ENCODE data around the gene EIF1.
"Not testable (repeated sequence)": the region's sequence is repeated elsewhere in the genome, so short reads cannot be mapped to it uniquely, and the experiment has no call there.

Gene EIF1

DNA sequence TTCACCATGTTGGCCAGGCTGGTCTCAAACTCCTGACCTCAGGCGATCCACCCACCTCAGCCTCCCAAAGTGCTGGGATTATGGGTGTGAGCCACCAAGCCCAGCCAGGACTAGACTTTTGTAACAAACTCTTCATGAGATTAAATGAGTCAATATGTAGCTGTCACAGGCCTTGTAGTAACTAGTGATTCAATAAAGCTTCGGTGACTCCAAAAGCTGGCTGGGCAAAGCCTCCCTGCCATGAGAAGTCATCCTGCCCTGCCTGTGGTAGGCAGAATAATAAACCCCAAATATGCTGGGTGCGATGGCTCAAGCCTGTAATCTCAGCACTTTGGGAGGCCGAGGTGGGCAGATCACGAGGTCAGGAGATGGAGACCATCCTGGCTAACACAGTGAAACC lies 48.1 kb upstream of the EIF1 start:
- 93% methylated on average over 4 of the region's 5 CpGs for WGBS

GRCh38 chr17:41642252-41643156 lies 46.2 kb upstream of the EIF1 start:
- H3K18ac ChIP-seq (ENCODE audit: low read depth in 1 of 2, low read length in 2 of 2), result no peak overlapping the region
- no peak overlapping the region for H3K4ac ChIP-seq (ENCODE audit: low read depth in 1 of 2, low read length in 2 of 2)
- H4K91ac ChIP-seq (ENCODE audit: low read length), result no peak overlapping the region
- no peak overlapping the region for H2BK5ac ChIP-seq (ENCODE audit: low read depth, low read length, poor library complexity, severe bottlenecking)
- H2BK12ac ChIP-seq (ENCODE audit: low read length in 2 of 2), result no peak overlapping the region
- H2AFZ ChIP-seq (ENCODE audit: low read depth, low read length), result no peak overlapping the region
- no peaks in the 10 kb centered on the region for H3K79me1 ChIP-seq (replicated peaks; ENCODE audit: low read length, poor library complexity, severe bottlenecking)
- no peak overlapping the region for H3K4me2 ChIP-seq (ENCODE audit: low read length, poor library complexity, severe bottlenecking)
- H3K27ac ChIP-seq (ENCODE audit: low read length, poor library complexity, severe bottlenecking), result no peak overlapping the region
- H3K14ac ChIP-seq (ENCODE audit: low read length in 2 of 2), result no peak overlapping the region
- 89% methylated on average over 13 of the region's 13 CpGs for WGBS
- no peak overlapping the region for H3K9ac ChIP-seq (ENCODE audit: low read length)
- H3K4me3 ChIP-seq (ENCODE audit: insufficient read depth in 1 of 2, low read depth in 1 of 2, low read length in 2 of 2), result no peak overlapping the region
- H2BK120ac ChIP-seq (ENCODE audit: low read depth, low read length), result no peak overlapping the region
- no peak overlapping the region for H2BK15ac ChIP-seq (ENCODE audit: low read depth, poor library complexity, severe bottlenecking)
- H3K4me1 ChIP-seq (ENCODE audit: control insufficient read depth, insufficient read depth, low read depth, low read length), result peaks cover 5% of the 10 kb centered on the region
- H3K36me3 ChIP-seq (ENCODE audit: control insufficient read depth in 1 of 2, insufficient read depth in 2 of 2, low read depth in 1 of 2, low read length in 2 of 2), result no peaks in the 10 kb centered on the region
- H2AK5ac ChIP-seq (ENCODE audit: low read length, severe bottlenecking), result no peak overlapping the region
- H4K8ac ChIP-seq (ENCODE audit: low read length), result no peak overlapping the region
- no peaks in the 10 kb centered on the region for H3K9me3 ChIP-seq (ENCODE audit: control insufficient read depth, low read length)
- DNase-seq, result no peak
- no peak overlapping the region for H3K23ac ChIP-seq (ENCODE audit: low read length in 2 of 2)
- no peaks in the 10 kb centered on the region for H3K27me3 ChIP-seq (ENCODE audit: control insufficient read depth in 1 of 2, insufficient read depth in 1 of 2, low read length in 2 of 2)

More for the DNA sequence above, 48.1 kb upstream of the EIF1 start:
- H3K27me3 ChIP-seq (ENCODE audit: control insufficient read depth in 1 of 2, insufficient read depth in 1 of 2, low read length in 2 of 2); H2BK12ac ChIP-seq (ENCODE audit: low read length in 2 of 2); H3K27ac ChIP-seq (ENCODE audit: low read length, poor library complexity, severe bottlenecking); H3K9ac ChIP-seq (ENCODE audit: low read length); H2BK120ac ChIP-seq (ENCODE audit: low read depth, low read length); H3K9me3 ChIP-seq (ENCODE audit: control insufficient read depth, low read length); H2BK5ac ChIP-seq (ENCODE audit: low read depth, low read length, poor library complexity, severe bottlenecking); H3K4me2 ChIP-seq (ENCODE audit: low read length, poor library complexity, severe bottlenecking); H2AK5ac ChIP-seq (ENCODE audit: low read length, severe bottlenecking); H3K14ac ChIP-seq (ENCODE audit: low read length in 2 of 2); H3K4ac ChIP-seq (ENCODE audit: low read depth in 1 of 2, low read length in 2 of 2); H3K18ac ChIP-seq (ENCODE audit: low read depth in 1 of 2, low read length in 2 of 2); DNase-seq; H2BK15ac ChIP-seq (ENCODE audit: low read depth, poor library complexity, severe bottlenecking); H3K4me1 ChIP-seq (ENCODE audit: control insufficient read depth, insufficient read depth, low read depth, low read length); H4K8ac ChIP-seq (ENCODE audit: low read length); H3K23ac ChIP-seq (ENCODE audit: low read length in 2 of 2); H3K36me3 ChIP-seq (ENCODE audit: control insufficient read depth in 1 of 2, insufficient read depth in 2 of 2, low read depth in 1 of 2, low read length in 2 of 2); H2AFZ ChIP-seq (ENCODE audit: low read depth, low read length); H3K79me1 ChIP-seq (replicated peaks; ENCODE audit: low read length, poor library complexity, severe bottlenecking); H3K4me3 ChIP-seq (ENCODE audit: insufficient read depth in 1 of 2, low read depth in 1 of 2, low read length in 2 of 2); H4K91ac ChIP-seq (ENCODE audit: low read length): not testable (repeated sequence)

DNA sequence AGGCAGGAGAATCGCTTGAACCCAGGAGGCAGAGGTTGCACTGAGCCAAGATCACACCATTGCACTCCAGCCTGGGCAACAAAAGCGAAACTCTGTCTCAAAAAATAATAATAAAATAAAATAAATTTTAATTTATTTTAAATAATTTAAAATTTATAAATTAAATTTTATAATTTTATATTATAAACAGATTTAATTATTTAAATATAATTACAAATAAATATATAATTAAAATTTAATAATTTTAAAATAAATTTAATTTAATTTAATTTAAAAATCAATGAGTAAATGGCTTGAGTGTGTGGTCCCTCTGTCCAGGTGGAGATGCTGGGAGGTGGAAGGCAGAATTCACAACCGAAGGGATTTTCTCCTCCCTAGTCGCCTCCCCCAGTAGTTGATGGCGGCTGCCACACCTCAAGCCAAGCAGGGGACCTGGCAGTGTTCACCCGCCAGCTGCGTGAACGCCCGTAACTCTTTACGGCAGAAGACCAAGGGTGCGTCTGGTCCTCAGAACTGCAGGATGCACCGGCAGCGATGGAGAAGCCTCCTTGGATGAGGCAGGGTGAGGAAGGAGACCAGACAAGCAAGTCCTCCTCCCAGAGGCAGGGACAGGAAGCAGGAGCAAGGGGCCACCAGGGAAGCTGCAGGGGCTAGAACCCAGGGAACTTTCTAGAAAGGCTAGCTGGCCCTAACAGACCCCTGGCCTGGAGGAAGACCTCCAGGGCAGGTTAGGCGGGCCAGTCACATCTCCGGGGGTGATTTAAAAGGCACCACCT lies 41.5 kb upstream of the EIF1 start:
- no peak overlapping the region for H2BK5ac ChIP-seq (ENCODE audit: low read depth, low read length, poor library complexity, severe bottlenecking)
- DNase-seq, result no peak
- H3K4me3 ChIP-seq (ENCODE audit: insufficient read depth in 1 of 2, low read depth in 1 of 2, low read length in 2 of 2), result no peak overlapping the region
- H4K91ac ChIP-seq (ENCODE audit: low read length), result peak overlapping the region; percentile 93
- peak overlapping the region; percentile 16 for H2AK5ac ChIP-seq (ENCODE audit: low read length, severe bottlenecking)
- peaks cover 0 to 5% of the 10 kb centered on the region in 2 experiments for H3K27me3 ChIP-seq (ENCODE audit: control insufficient read depth in 1 of 2, insufficient read depth in 1 of 2, low read length in 2 of 2)
- no peak overlapping the region for H3K4ac ChIP-seq (ENCODE audit: low read depth in 1 of 2, low read length in 2 of 2)
- peak overlapping the region; percentile 21 for H2AFZ ChIP-seq (ENCODE audit: low read depth, low read length)
- peaks cover 20% of the 10 kb centered on the region for H3K4me1 ChIP-seq (ENCODE audit: control insufficient read depth, insufficient read depth, low read depth, low read length)
- H4K8ac ChIP-seq (ENCODE audit: low read length), result peak overlapping the region; percentile 91
- peak overlapping the region; percentile 70 to 74 for H3K18ac ChIP-seq (ENCODE audit: low read depth in 1 of 2, low read length in 2 of 2)
- no peak overlapping the region for H3K4me2 ChIP-seq (ENCODE audit: low read length, poor library complexity, severe bottlenecking)
- H3K14ac ChIP-seq (ENCODE audit: low read length in 2 of 2), result peak overlapping the region in 1 of 2 experiments; percentile 5
- WGBS, result 82% methylated on average over 14 of the region's 15 CpGs
- no peak overlapping the region for H3K27ac ChIP-seq (ENCODE audit: low read length, poor library complexity, severe bottlenecking)
- H3K23ac ChIP-seq (ENCODE audit: low read length in 2 of 2), result no peak overlapping the region
- H2BK12ac ChIP-seq (ENCODE audit: low read length in 2 of 2), result peak overlapping the region; percentile 37 to 59
- H3K9me3 ChIP-seq (ENCODE audit: control insufficient read depth, low read length), result no peaks in the 10 kb centered on the region
- H3K79me1 ChIP-seq (replicated peaks; ENCODE audit: low read length, poor library complexity, severe bottlenecking), result no peaks in the 10 kb centered on the region
- H3K9ac ChIP-seq (ENCODE audit: low read length), result no peak overlapping the region
- peak overlapping the region; percentile 93 for H2BK15ac ChIP-seq (ENCODE audit: low read depth, poor library complexity, severe bottlenecking)
- no peak overlapping the region for H2BK120ac ChIP-seq (ENCODE audit: low read depth, low read length)
- H3K36me3 ChIP-seq (ENCODE audit: control insufficient read depth in 1 of 2, insufficient read depth in 2 of 2, low read depth in 1 of 2, low read length in 2 of 2), result no peaks in the 10 kb centered on the region

DNA sequence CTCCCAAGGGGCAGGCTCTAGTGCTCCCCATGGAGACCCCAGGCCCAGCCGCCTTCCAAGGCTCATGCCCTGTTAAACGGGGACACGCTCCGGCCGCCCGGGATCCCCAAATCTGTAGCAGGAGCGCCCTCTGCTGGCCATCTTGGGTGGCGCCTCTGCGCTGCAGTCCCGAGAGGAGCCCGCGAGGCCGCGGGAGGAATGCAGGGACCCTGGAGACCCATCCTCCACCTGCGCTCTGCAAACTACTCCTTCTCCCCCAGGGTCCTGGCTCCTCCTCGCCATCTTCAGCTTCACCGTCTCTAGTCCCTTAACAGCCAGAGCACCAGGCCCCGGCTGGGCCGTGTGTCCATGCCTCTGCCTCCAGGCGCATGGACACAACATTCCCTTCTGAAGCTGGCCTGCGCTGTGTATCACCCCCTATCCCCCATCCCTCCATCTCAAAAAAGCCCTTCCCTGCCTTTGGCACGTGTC lies 40.7 kb upstream of the EIF1 start:
- Histone ChIP-seq H3K9me3 (ENCODE audit: control insufficient read depth, low read length) (no peaks in the 10 kb centered on the region), H3K9ac (ENCODE audit: low read length) (peak overlapping the region; percentile 90), H4K91ac (ENCODE audit: low read length) (peak overlapping the region; percentile 92), H3K4ac (ENCODE audit: low read depth in 1 of 2, low read length in 2 of 2) (peak overlapping the region in 1 of 2 experiments; percentile 58), H2AK5ac (ENCODE audit: low read length, severe bottlenecking) (no peak overlapping the region), H3K4me2 (ENCODE audit: low read length, poor library complexity, severe bottlenecking) (peak overlapping the region; percentile 60), H2BK5ac (ENCODE audit: low read depth, low read length, poor library complexity, severe bottlenecking) (no peak overlapping the region), H3K79me1 (replicated peaks; ENCODE audit: low read length, poor library complexity, severe bottlenecking) (no peaks in the 10 kb centered on the region), H4K8ac (ENCODE audit: low read length) (peak overlapping the region; percentile 91), H3K14ac (ENCODE audit: low read length in 2 of 2) (peak overlapping the region in 1 of 2 experiments; percentile 69), H3K18ac (ENCODE audit: low read depth in 1 of 2, low read length in 2 of 2) (peak overlapping the region; percentile 70 to 89), H2BK15ac (ENCODE audit: low read depth, poor library complexity, severe bottlenecking) (peak overlapping the region; percentile 52), H3K4me3 (ENCODE audit: insufficient read depth in 1 of 2, low read depth in 1 of 2, low read length in 2 of 2) (peak overlapping the region; percentile 47 to 70), H2BK12ac (ENCODE audit: low read length in 2 of 2) (peak overlapping the region; percentile 59 to 82), H3K23ac (ENCODE audit: low read length in 2 of 2) (peak overlapping the region in 1 of 2 experiments; percentile 78), H3K36me3 (ENCODE audit: control insufficient read depth in 1 of 2, insufficient read depth in 2 of 2, low read depth in 1 of 2, low read length in 2 of 2) (no peaks in the 10 kb centered on the region), H3K27ac (ENCODE audit: low read length, poor library complexity, severe bottlenecking) (peak overlapping the region; percentile 8), H3K4me1 (ENCODE audit: control insufficient read depth, insufficient read depth, low read depth, low read length) (peaks cover 20% of the 10 kb centered on the region), H3K27me3 (ENCODE audit: control insufficient read depth in 1 of 2, insufficient read depth in 1 of 2, low read length in 2 of 2) (peaks cover 0 to 8% of the 10 kb centered on the region in 2 experiments), H2BK120ac (ENCODE audit: low read depth, low read length) (peak overlapping the region; percentile 2), H2AFZ (ENCODE audit: low read depth, low read length) (peak overlapping the region; percentile 98)
- WGBS, result 3% methylated on average over 22 of the region's 22 CpGs
- peak; percentile 65 for DNase-seq

Measured in mesenchymal stem cell (in vitro differentiated cells and primary cell).